Adrenal gland (tissue), 5 donors: ENCODE measurements around the gene ZIC4.

Experiments
- CTCF ChIP-seq, 6 experiments: fragments of 450-650 bp in 4 of 6; fragments of 200-600 bp in 2 of 6; sonication (generic) in 1 of 6; IDR thresholded peaks; 1 replicate in 5 of 6; 2 replicates in 1 of 6; pipeline versions ENCODE4 v1.5.1 to v1.8.0; 2016 to 2021; ENCODE audit warnings: antibody characterized with exemption in 6 of 6, mild to moderate bottlenecking in 2 of 6, moderate library complexity in 1 of 6
- POLR2A ChIP-seq, 2 donors: fragments of 450-650 bp; IDR thresholded peaks; one replicate each; pipeline ENCODE4 v1.6.1; 2017; ENCODE audit warnings: antibody characterized with exemption in 2 of 2, mild to moderate bottlenecking in 2 of 2, moderate library complexity in 1 of 2
- donor health status: DM: no; HTN: no; CAD: no.

GRCh38 chr3:147425388-147425850, 19.1 kb upstream of the ZIC4 start:
- TF ChIP-seq CTCF (IDR thresholded peaks at IDR 0.05), result no peak
- TF ChIP-seq POLR2A (IDR thresholded peaks at IDR 0.05), result no peak
